Stimulated activated CD8-positive, alpha-beta memory T cell treated with anti-CD3 and anti-CD28 coated beads, Interleukin-2, amount 100 ng/mL, for 1 hour (primary cell): Measurements from ENCODE around the gene GOLGA6A.
A peak's percentile ranks its signal among the peaks of the same experiment; 100 is the strongest.
"Not testable (repeated sequence)": the region's sequence is repeated elsewhere in the genome, so short reads cannot be mapped to it uniquely, and the experiment has no call there.

Source experiments
- DNase-seq, 2 donors: peaks; one replicate each; pipeline ENCODE4 v3.0.0-alpha.2; 2020; ENCODE audit warnings: low read depth in 2 of 2

GOLGA6A gene

GRCh38 chr15:74082450-74082849 lies at the start of gene GOLGA6A:
TSS of gene GOLGA6A (minus strand) at chr15:74082550. CDS start at chr15:74082509, 41 bp downstream.
- not testable (repeated sequence) for DNase-seq

- DNase-seq: no peak
Observed at GRCh38 chr15:74131628-74132413, 49.5 kb upstream of the GOLGA6A start.

GRCh38 chr15:74130849-74131627 lies 48.7 kb upstream of the GOLGA6A start:
- no peak for DNase-seq

- no peak for DNase-seq
Observed at GRCh38 chr15:74130155-74130848, 48.0 kb upstream of the GOLGA6A start, which contains the start of gene ISLR2. TSS of gene ISLR2 (plus strand) at chr15:74130586. CDS start at chr15:74132755, 2,169 bp downstream.

GRCh38 chr15:74129586-74130154 lies 47.3 kb upstream of the GOLGA6A start:
- no peak for DNase-seq

GRCh38 chr15:74128785-74129585 lies 46.6 kb upstream of the GOLGA6A start:
- DNase-seq: no peak

- no peak for DNase-seq
Observed at GRCh38 chr15:74127954-74128784, 45.8 kb upstream of the GOLGA6A start.

- DNase-seq: peak; percentile 63 to 67
Observed at GRCh38 chr15:74127255-74127953, 45.1 kb upstream of the GOLGA6A start.

GRCh38 chr15:74124759-74125158 lies 42.4 kb upstream of the GOLGA6A start:
- no peak for DNase-seq

GRCh38 chr15:74124196-74124595 lies 41.8 kb upstream of the GOLGA6A start:
- DNase-seq: no peak

GRCh38 chr15:74123658-74124057 lies 41.3 kb upstream of the GOLGA6A start:
- no peak for DNase-seq

- no peak for DNase-seq
Observed at GRCh38 chr15:74123131-74123429, 40.7 kb upstream of the GOLGA6A start.

GRCh38 chr15:74122403-74123130 lies 40.2 kb upstream of the GOLGA6A start:
- DNase-seq: no peak

GRCh38 chr15:74121858-74122257 lies 39.5 kb upstream of the GOLGA6A start:
- DNase-seq: no peak

- DNase-seq: no peak
Observed at GRCh38 chr15:74121039-74121438, 38.7 kb upstream of the GOLGA6A start.

GRCh38 chr15:74120426-74120825 lies 38.1 kb upstream of the GOLGA6A start:
- DNase-seq: no peak

- no peak for DNase-seq
Observed at GRCh38 chr15:74109713-74110112, 27.4 kb upstream of the GOLGA6A start.

- DNase-seq: not testable (repeated sequence)
Observed at GRCh38 chr15:74108611-74109010, 26.3 kb upstream of the GOLGA6A start.

- no peak for DNase-seq
Observed at GRCh38 chr15:74108111-74108510, 25.8 kb upstream of the GOLGA6A start.
